HG02852 (cell line): ENCODE data around the gene JAKMIP1.
"Not testable (repeated sequence)": the region's sequence is repeated elsewhere in the genome, so short reads cannot be mapped to it uniquely, and the experiment has no call there.

Source experiments
- ATAC-seq: cut with Tn5 transposase; IDR thresholded peaks from one replicate; pipeline ENCODE4 v1.9.1; 2021; ENCODE audit warnings: mild to moderate bottlenecking, moderate library complexity; ENCODE audit not compliant: unreplicated experiment

Gene JAKMIP1

DNA sequence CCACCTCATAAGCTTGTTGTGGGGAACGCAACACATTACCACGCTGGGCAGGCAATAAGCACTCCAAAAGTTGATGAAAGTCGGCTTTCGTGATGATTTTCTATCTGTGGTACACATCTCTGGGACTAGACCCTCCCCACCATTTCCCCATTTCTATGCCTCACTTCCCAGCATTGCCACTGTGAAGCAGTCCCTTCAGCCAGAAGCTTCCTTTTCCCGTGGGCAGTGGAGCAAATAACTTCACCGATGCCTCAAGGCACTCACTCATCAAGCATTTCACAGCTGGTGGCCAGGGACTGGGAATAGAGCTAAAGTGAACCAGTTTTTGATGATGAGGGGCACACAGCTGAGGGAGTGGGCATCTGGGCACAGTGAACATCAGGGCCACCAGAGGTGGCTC, 201.0 kb downstream of the JAKMIP1 start:
- no peak for ATAC-seq

- ATAC-seq = peak; percentile 77
Measured at GRCh38 chr4:5998333-5998936, 201.9 kb downstream of the JAKMIP1 start.

- no peak for ATAC-seq
Measured at GRCh38 chr4:5996641-5997040, 203.7 kb downstream of the JAKMIP1 start.

DNA sequence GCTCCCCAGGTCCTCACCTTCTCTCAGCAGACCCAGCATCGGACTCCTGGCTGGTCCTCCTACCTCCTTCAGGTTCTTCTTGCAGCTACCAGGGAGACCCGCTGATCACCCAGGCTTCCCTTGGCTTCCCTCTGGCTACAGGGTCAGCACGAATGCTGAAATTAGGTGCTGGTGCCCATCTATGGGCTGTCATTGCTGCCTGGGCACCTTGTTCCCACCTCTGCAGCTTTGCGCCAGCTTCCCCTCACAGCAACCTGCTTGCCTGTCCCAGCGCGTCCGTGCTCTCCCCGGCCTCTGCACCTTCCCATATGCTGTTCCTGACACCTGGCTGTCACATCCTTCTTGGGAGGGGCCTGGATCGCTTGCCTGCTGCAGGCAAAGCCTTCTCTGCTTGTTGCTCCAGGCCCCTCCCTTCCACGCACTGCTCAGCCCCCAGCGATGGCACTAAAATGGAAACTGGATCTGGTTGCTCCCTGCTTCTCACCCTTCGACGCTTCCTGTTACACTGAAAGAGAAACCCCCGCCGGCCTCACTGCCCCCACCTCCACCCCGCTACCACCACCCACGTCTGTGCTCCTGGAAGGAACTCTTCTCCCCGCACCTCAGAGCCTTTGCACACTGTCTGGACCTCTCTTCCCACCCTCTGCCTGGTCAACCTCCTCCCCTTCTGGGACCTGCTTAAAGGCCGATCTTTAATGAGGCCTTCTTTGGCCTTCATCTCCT, 204.3 kb downstream of the JAKMIP1 start:
- peak; percentile 41 for ATAC-seq

GRCh38 chr4:5993876-5994811, 206.2 kb downstream of the JAKMIP1 start:
- ATAC-seq = no peak

DNA sequence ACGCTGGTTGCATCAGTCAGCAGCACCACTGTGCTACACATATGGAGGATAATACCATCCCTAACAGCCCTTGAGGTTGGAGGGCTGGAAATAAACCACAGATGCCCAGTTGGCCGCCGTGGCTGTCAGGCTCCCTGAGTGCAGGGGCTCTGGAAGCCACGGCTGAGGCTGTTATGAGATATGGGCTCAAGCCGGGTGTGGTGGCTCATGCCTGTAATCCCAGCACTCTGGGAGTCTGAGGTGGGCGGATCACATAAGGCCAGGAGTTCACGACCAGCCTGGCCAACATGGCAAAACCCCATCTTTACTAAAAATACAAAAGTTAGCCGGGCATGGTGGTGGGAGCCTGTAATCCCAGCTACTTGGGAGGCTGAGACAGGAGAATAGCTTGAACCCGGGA, 207.0 kb downstream of the JAKMIP1 start:
- not testable (repeated sequence) for ATAC-seq

GRCh38 chr4:5992828-5993321, 207.5 kb downstream of the JAKMIP1 start:
- no peak for ATAC-seq

DNA sequence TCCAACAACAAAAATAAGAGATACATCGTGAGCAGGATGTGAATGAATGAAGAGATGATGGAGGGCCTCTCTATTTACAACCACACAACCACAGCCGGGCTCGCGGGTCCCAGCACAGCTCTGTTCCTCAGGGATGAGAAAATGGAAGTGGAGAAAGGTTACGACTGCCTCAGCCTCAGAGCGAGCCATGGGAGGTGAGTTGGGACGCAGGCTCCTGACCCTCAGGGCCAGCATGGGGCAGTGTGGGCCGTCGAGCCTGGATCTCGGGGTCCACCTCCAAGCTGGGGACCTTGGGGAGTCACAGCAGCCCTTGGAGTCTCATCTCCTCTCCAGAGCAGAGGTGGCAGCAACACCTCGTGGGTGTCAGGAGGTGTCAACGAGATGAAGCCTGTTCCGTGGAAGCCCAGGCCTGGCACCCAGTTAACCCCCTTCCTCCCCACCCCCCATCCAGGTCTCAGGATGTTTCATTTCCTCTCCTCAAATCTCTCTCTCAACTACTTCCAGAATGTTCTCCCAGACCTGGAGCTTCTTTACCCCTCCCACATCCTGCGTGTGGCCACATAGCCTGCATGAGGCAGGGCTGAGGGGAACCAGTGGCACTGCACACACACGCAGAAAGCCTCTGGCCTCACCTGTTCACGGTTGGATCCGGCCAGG, 208.1 kb downstream of the JAKMIP1 start:
- no peak for ATAC-seq

DNA sequence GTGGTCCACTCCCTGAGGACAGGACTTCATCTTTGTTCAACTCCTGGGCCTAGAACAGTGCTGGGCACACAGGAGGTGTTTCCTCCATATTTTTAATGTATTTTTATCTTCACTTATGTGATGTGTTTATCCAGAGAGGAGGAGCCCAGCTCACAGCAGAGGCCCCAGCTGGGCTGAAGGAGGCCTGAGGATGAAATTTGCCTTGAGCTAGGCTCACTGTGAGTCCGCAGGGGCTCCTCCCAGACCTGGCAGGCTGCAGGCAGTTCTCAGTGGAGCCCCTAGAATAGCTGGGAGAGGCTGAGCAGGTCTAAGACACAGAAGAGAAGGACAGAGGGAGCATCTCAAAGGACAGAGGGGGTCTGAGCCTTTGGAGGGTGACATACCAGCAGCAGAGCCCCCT, 208.9 kb downstream of the JAKMIP1 start:
- no peak for ATAC-seq

DNA sequence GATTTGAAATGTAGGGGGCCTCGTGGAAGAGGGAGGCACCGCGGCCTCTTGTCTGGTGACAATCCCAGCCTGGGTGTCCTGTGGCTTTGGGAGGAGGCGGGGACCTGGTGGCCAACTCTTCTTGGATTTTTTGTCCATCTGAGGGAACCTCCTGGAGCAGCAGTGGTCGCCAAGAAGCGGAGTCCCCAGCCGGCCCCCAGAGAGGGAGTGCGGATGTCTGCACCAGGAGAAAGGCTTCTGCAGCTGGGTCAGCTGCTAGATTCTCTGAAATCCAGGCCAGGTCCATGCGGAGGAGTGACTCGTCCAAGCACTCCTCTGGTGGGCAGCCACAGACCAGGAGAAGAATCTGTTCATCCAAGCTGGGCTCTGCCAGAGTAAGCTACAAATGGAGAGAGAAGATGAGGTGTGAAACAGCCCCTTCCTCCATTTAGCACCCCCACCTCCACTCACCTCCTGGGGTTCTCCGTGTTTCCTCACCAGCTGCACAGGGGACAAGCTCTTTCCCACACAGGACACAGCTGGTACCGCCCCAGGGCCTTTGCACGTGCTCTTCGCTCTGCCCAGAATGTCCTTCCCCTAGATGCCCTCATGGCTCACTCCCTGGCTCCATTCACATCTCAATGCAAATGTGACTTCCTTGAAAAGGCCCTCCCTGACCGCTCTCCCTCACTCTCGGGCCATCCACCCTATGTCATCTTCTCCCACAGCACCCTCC, 209.7 kb downstream of the JAKMIP1 start:
- no peak for ATAC-seq

- ATAC-seq = no peak
Measured at GRCh38 chr4:5989236-5990225, 210.8 kb downstream of the JAKMIP1 start.

- ATAC-seq = no peak
Measured at GRCh38 chr4:5988086-5988845, 212.1 kb downstream of the JAKMIP1 start.

GRCh38 chr4:5984843-5985242, 215.5 kb downstream of the JAKMIP1 start:
- no peak for ATAC-seq

DNA sequence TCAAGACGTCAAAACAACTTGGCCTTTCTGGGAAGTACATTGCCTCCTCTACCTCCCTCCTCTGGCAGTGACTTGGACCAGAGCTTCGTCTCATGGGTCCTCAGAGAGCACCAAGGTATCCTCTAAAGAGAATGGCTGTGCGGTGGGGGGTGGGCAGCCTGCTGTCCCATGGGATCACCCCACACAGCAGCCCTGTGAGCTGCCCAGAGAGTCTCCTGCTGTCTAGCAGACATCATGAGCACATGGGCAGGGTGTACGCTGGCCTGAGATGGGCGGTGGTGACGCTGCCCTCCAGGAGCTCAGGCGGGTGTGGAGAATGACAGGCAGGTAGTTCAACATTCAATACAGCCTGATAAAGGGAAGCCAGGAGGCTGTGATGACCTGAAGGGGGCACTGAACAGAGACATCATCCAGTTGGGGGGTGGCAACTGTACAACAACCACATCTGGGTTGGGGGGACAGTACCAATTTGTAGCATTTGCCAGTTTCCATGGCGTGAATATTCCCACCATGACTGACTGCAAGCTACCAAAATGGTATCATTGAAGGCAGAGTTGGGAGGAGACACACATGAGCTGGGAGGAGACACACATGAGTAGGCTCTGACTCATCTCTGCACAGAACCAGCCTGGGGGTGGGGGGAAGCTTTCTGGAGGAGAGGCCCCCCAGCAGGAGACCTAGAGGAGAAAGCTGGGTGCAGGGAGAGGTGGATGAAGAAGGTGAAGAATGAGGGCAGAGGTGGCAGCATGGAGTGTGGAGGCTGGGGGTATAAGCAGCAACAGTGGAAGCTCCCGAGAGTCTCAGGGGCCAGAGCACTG, 218.0 kb downstream of the JAKMIP1 start:
- no peak for ATAC-seq

- no peak for ATAC-seq
Measured at GRCh38 chr4:5980436-5981155, 219.8 kb downstream of the JAKMIP1 start.

GRCh38 chr4:5979981-5980380, 220.4 kb downstream of the JAKMIP1 start:
- no peak for ATAC-seq

GRCh38 chr4:5976921-5977320, 223.4 kb downstream of the JAKMIP1 start:
- no peak for ATAC-seq
